H1 (cell line): ENCODE results near the gene CSF1. TPM values are rescaled to one million over a fixed set of nuclear protein-coding genes. Genes with fewer than 3 reads are reported as not detected.

Experiments
- CTCF ChIA-PET: fragments of 300-600 bp; sonication (Branson Sonifier 250); formaldehyde crosslinking; loops from one replicate; lab custom pipeline; 2021; ENCODE audit not compliant: partially characterized antibody; lab: Charles Lee
- POLR2A ChIA-PET: fragments of 300-600 bp; sonication (Branson Sonifier 250); formaldehyde crosslinking; loops from one replicate; lab custom pipeline; 2021; ENCODE audit warnings: inconsistent platforms; ENCODE audit not compliant: partially characterized antibody; lab: Charles Lee
- DNase-seq, 2 experiments: peaks; one replicate each; pipeline versions ENCODE4 v3.0.0 to v3.0.0-alpha.2; 2010 to 2022; ENCODE audit warnings: low spot score in 2 of 2, low read depth in 1 of 2, mixed read lengths in 1 of 2
- FAIRE-seq: peaks from 2 replicates; lab custom pipeline; 2011; peaks lifted over from hg19 to GRCh38; lab: Jason Lieb, UNC
- H2AFZ ChIP-seq: 2 replicates; pipeline ENCODE4 v1.8.1; 2012; ENCODE audit warnings: low read length, inconsistent platforms
- H2AK5ac ChIP-seq: 2 replicates; pipeline ENCODE4 v1.6.1; 2013; ENCODE audit warnings: low read depth, low read length
- H2BK120ac ChIP-seq: replicated peaks from 2 replicates; pipeline ENCODE3; 2013; ENCODE audit warnings: low read depth, low read length, inconsistent platforms
- H2BK12ac ChIP-seq: 2 replicates; pipeline ENCODE4 v1.6.1; 2013; ENCODE audit warnings: low read depth, low read length
- H2BK15ac ChIP-seq: 2 replicates; pipeline ENCODE4 v1.6.1; 2013; ENCODE audit warnings: low read length
- H2BK20ac ChIP-seq: 2 replicates; pipeline ENCODE4 v1.6.1; 2013; ENCODE audit warnings: low read length
- H2BK5ac ChIP-seq: 2 replicates; pipeline ENCODE4 v1.6.1; 2013; ENCODE audit warnings: low read depth, low read length
- H3K14ac ChIP-seq: 2 replicates; pipeline ENCODE4 v1.6.1; 2013; ENCODE audit warnings: inconsistent platforms; ENCODE audit not compliant: insufficient read length
- H3K18ac ChIP-seq: 2 replicates; pipeline ENCODE4 v1.6.1; 2013; ENCODE audit warnings: low read length; ENCODE audit errors: extremely low read depth
- H3K23ac ChIP-seq: 2 replicates; pipeline ENCODE4 v1.6.1; 2013; ENCODE audit warnings: inconsistent platforms; ENCODE audit not compliant: insufficient read length
- H3K23me2 ChIP-seq: 2 replicates; pipeline ENCODE4 v1.6.1; 2013; ENCODE audit warnings: low read depth, low read length
- H3K27ac ChIP-seq: 2 replicates; pipeline ENCODE4 v1.6.1; 2011; ENCODE audit warnings: low read depth, low read length, inconsistent platforms
- H3K27me3 ChIP-seq, 4 experiments: replicated peaks in 1 of 4; 1 replicate in 1 of 4; 2 replicates in 3 of 4; pipeline versions ENCODE4 v1.6.1 to v1.8.1; 2011 to 2013; ENCODE audit warnings: low read length in 3 of 4, mild to moderate bottlenecking in 3 of 4, inconsistent platforms in 2 of 4, mixed read lengths in 2 of 4, moderate library complexity in 1 of 4; ENCODE audit not compliant: control insufficient read depth in 3 of 4, insufficient read depth in 3 of 4; ENCODE audit errors: extremely low read depth in 1 of 4
- H3K36me3 ChIP-seq, 4 experiments: 2 replicates each; pipeline versions ENCODE4 v1.6.1 to v1.8.1; 2011 to 2013; ENCODE audit warnings: mild to moderate bottlenecking in 4 of 4, low read length in 3 of 4, moderate library complexity in 2 of 4, control low read depth in 1 of 4, inconsistent platforms in 1 of 4; ENCODE audit not compliant: insufficient read depth in 4 of 4, control insufficient read depth in 2 of 4
- H3K4ac ChIP-seq: replicated peaks from 2 replicates; pipeline ENCODE3; 2013; ENCODE audit warnings: low read length, low read depth, mixed read lengths, inconsistent platforms; ENCODE audit not compliant: insufficient read length
- H3K4me1 ChIP-seq, 4 experiments: replicated peaks in 1 of 4; 1 replicate in 1 of 4; 2 replicates in 3 of 4; pipeline versions ENCODE4 v1.6.1 to v1.8.1; 2011 to 2013; ENCODE audit warnings: low read length in 3 of 4, inconsistent platforms in 2 of 4, mixed read lengths in 1 of 4; ENCODE audit not compliant: insufficient read depth in 4 of 4, control insufficient read depth in 3 of 4
- H3K4me2 ChIP-seq, 2 experiments: 2 replicates each; pipeline versions ENCODE4 v1.6.1 to v1.8.1; 2011 to 2013; ENCODE audit warnings: low read depth in 2 of 2, low read length in 2 of 2, control low read depth in 1 of 2, inconsistent platforms in 1 of 2, mild to moderate bottlenecking in 1 of 2; ENCODE audit not compliant: insufficient read depth in 1 of 2
- H3K4me3 ChIP-seq, 4 experiments: fragments of 200-600, 300-600 bp in 1 of 4; sonication (generic), shearing (Covaris generic), sonication (Bioruptor Twin) in 1 of 4; 2 replicates each; pipeline versions ENCODE4 v1.5.1 to v1.8.1; 2011 to 2016; ENCODE audit warnings: low read length in 4 of 4, low read depth in 3 of 4, control low read depth in 2 of 4, inconsistent platforms in 2 of 4, mild to moderate bottlenecking in 2 of 4, mixed read lengths in 1 of 4, moderate library complexity in 1 of 4; ENCODE audit not compliant: insufficient read depth in 2 of 4; ENCODE audit errors: extremely low read depth in 1 of 4
- H3K56ac ChIP-seq: replicated peaks from 2 replicates; pipeline ENCODE3; 2013; ENCODE audit warnings: low read depth, mild to moderate bottlenecking, mixed read lengths, low read length, inconsistent platforms; ENCODE audit not compliant: insufficient read length
- H3K79me1 ChIP-seq: 2 replicates; pipeline ENCODE4 v1.6.1; 2013; ENCODE audit warnings: low read depth, low read length, control low read depth
- H3K79me2 ChIP-seq, 2 experiments: 2 replicates each; pipeline versions ENCODE4 v1.6.1 to v1.8.1; 2012 to 2013; ENCODE audit warnings: low read length in 2 of 2, mild to moderate bottlenecking in 2 of 2, inconsistent platforms in 1 of 2; ENCODE audit not compliant: insufficient read depth in 2 of 2, control insufficient read depth in 1 of 2
- H3K9ac ChIP-seq, 4 experiments: replicated peaks in 1 of 4; 1 replicate in 1 of 4; 2 replicates in 3 of 4; pipeline versions ENCODE4 v1.6.1 to v1.8.1; 2011 to 2013; ENCODE audit warnings: low read depth in 3 of 4, low read length in 3 of 4, control low read depth in 2 of 4, mild to moderate bottlenecking in 2 of 4, moderate library complexity in 2 of 4, inconsistent platforms in 1 of 4; ENCODE audit errors: extremely low read depth in 1 of 4
- H3K9me3 ChIP-seq, 2 experiments: 2 replicates each; pipeline versions ENCODE4 v1.6.1 to v1.8.1; 2012 to 2013; ENCODE audit warnings: mild to moderate bottlenecking in 2 of 2, moderate library complexity in 2 of 2, control low read depth in 1 of 2, inconsistent platforms in 1 of 2, low read depth in 1 of 2, low read length in 1 of 2, mixed read lengths in 1 of 2; ENCODE audit not compliant: insufficient read depth in 2 of 2
- H4K20me1 ChIP-seq, 2 experiments: replicated peaks in 1 of 2; 2 replicates each; pipeline versions ENCODE3 to v1.8.1; 2011 to 2013; ENCODE audit warnings: inconsistent platforms in 2 of 2, low read length in 2 of 2, mild to moderate bottlenecking in 1 of 2; ENCODE audit not compliant: insufficient read depth in 2 of 2, control insufficient read depth in 1 of 2
- H4K5ac ChIP-seq: 2 replicates; pipeline ENCODE4 v1.6.1; 2013; ENCODE audit warnings: low read length, low read depth, mixed read lengths, inconsistent platforms; ENCODE audit not compliant: insufficient read length
- H4K8ac ChIP-seq: 2 replicates; pipeline ENCODE4 v1.8.0; 2013; ENCODE audit warnings: mild to moderate bottlenecking, moderate library complexity, low read length, inconsistent platforms; ENCODE audit not compliant: insufficient read depth; ENCODE audit errors: extremely low read depth
- H4K91ac ChIP-seq: replicated peaks from 2 replicates; pipeline ENCODE3; 2013; ENCODE audit warnings: low read length, mixed read lengths, inconsistent platforms; ENCODE audit not compliant: insufficient read length
- RFX5 ChIP-seq: IDR thresholded peaks from 2 replicates; pipeline ENCODE4 v1.6.1; 2011; ENCODE audit warnings: low read depth, low read length, improper control_type of control experiment, borderline replicate concordance
- SUZ12 ChIP-seq: fragments of 200-600 bp; sonication (generic); IDR thresholded peaks from 2 replicates; pipeline ENCODE4 v1.6.1; 2012; ENCODE audit warnings: mild to moderate bottlenecking, inconsistent platforms, low read length, moderate library complexity, mixed read lengths
- YY1 ChIP-seq: IDR thresholded peaks from 2 replicates; pipeline ENCODE4 v1.6.1; 2011; ENCODE audit warnings: low read depth, mild to moderate bottlenecking, low read length
- WGBS, 2 experiments: shearing (Covaris generic) in 1 of 2; methylation state at CpG; one replicate each; pipeline versions ENCODE4 v1.1.6 to v1.1.7; 2013 to 2015; ENCODE audit warnings: low lambda C conversion rate in 2 of 2, mixed read lengths in 2 of 2, inconsistent platforms in 1 of 2, low coverage in 1 of 2, missing lambda C conversion rate in 1 of 2; ENCODE audit not compliant: insufficient replicate concordance in 2 of 2, insufficient coverage in 1 of 2, insufficient read length in 1 of 2; ENCODE audit errors: extremely low coverage in 1 of 2, missing lambda C conversion rate in 1 of 2; 5-methylcytosine and 5-hydroxymethylcytosine counted together
- polyA plus RNA-seq, 7 experiments: library from polyadenylated mRNA; depleted of rRNA in 3 of 7; stranded (reverse) in 5 of 7; unstranded in 2 of 7; fragments of >200 nt in 5 of 7; fragments of 200-250 nt in 2 of 7; gene quantifications; 1 replicate in 5 of 7; 2 replicates in 1 of 7; 4 replicates in 1 of 7; pipeline versions ENCODE4 v1.2.1 to v1.2.3, GENCODE V29; 2011 to 2013; ENCODE audit warnings: missing spikeins in 2 of 7, mixed read lengths in 2 of 7
- total RNA-seq: library from RNA; stranded (reverse); fragmentation: NEBNext Ultra II Directional; extraction: Animal tissue kit (Norgen Biotek cat#: 25700); gene quantifications from 2 replicates; pipeline ENCODE4 v1.2.1, GENCODE V29; 2021

The CSF1 gene
- total and polyA plus RNA-seq, 2 of the 8 experiments (the other 6 are each of a cell fraction or from before 2014, with no cell fraction given) = 3.3 to 5.4 TPM

GRCh38 chr1:109954041-109954512 is 43.4 kb downstream of the CSF1 start:
- H3K79me2 ChIP-seq = no peaks in the 10 kb centered on the region
- H2BK20ac ChIP-seq = no peak overlapping the region
- H3K27ac ChIP-seq = no peak overlapping the region
- H3K23me2 ChIP-seq = no peaks in the 10 kb centered on the region
- ChIA-PET POLR2A (interaction anchor here (0.9 kb wide), 1 partner anchor 9 kb away, joined by 3 read pairs; no protein-coding TSS in a partner anchor), CTCF (interaction anchor here (0.9 kb wide), 1 partner anchor 324 kb away, joined by 3 read pairs; no protein-coding TSS in a partner anchor)
- no peak overlapping the region for H3K4ac ChIP-seq
- no peaks in the 10 kb centered on the region for H4K20me1 ChIP-seq
- 88% methylated on average over 1 of the region's 1 CpG; no CpG with 5 or more reads in 1 of the 2 experiments for WGBS, 2 experiments
- peaks cover 0 to 5% (median 2%) of the 10 kb centered on the region in 4 experiments; a peak in 3 of 7 replicates for H3K4me1 ChIP-seq
- DNase-seq = no peak
- no peak overlapping the region for H3K23ac ChIP-seq
- no peak overlapping the region for H4K5ac ChIP-seq
- H2AFZ ChIP-seq = no peak overlapping the region
- H3K27me3 ChIP-seq = peaks cover 0 to 7% (median 2%) of the 10 kb centered on the region in 4 experiments; a peak in 4 of 7 replicates
- H2BK120ac ChIP-seq = no peak overlapping the region
- no peak overlapping the region for H3K4me3 ChIP-seq
- H3K18ac ChIP-seq = no peak overlapping the region
- H2BK5ac ChIP-seq = no peak overlapping the region
- no peak overlapping the region for H3K14ac ChIP-seq
- no peak overlapping the region for H3K56ac ChIP-seq
- no peaks in the 10 kb centered on the region for H3K9me3 ChIP-seq
- TF ChIP-seq SUZ12 = no peak
- TF ChIP-seq RFX5 = no peak
- TF ChIP-seq YY1 = no peak
- H2BK15ac ChIP-seq = no peak overlapping the region
- no peak overlapping the region for H3K9ac ChIP-seq
- no peak overlapping the region for H2BK12ac ChIP-seq
- H3K79me1 ChIP-seq = no peaks in the 10 kb centered on the region
- FAIRE-seq = no peak
- H2AK5ac ChIP-seq = no peak overlapping the region
- H4K91ac ChIP-seq = no peak overlapping the region
- no peaks in the 10 kb centered on the region for H3K36me3 ChIP-seq
- H4K8ac ChIP-seq = no peak overlapping the region
- H3K4me2 ChIP-seq = no peak overlapping the region
